ENCODE results near the gene GHRHR.

GRCh38 chr7:30968294-30968693, 4.5 kb downstream of the GHRHR start:
- TF ChIP-seq POLR2A (IDR thresholded peaks at IDR 0.05) (no peak), EP300 (IDR thresholded peaks at IDR 0.05) (no peak)
- TF ChIP-seq, protein P1, sequence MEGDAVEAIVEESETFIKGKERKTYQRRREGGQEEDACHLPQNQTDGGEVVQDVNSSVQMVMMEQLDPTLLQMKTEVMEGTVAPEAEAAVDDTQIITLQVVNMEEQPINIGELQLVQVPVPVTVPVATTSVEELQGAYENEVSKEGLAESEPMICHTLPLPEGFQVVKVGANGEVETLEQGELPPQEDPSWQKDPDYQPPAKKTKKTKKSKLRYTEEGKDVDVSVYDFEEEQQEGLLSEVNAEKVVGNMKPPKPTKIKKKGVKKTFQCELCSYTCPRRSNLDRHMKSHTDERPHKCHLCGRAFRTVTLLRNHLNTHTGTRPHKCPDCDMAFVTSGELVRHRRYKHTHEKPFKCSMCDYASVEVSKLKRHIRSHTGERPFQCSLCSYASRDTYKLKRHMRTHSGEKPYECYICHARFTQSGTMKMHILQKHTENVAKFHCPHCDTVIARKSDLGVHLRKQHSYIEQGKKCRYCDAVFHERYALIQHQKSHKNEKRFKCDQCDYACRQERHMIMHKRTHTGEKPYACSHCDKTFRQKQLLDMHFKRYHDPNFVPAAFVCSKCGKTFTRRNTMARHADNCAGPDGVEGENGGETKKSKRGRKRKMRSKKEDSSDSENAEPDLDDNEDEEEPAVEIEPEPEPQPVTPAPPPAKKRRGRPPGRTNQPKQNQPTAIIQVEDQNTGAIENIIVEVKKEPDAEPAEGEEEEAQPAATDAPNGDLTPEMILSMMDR (IDR thresholded peaks at IDR 0.05) = no peak
